MCF 10A (cell line): ENCODE results near the gene ZMYM2. TPM values are rescaled to one million over a fixed set of nuclear protein-coding genes. Genes with fewer than 3 reads are reported as not detected.

Experiments
- BruUV-seq: library from RNA; stranded (reverse); fragments of 400-500 nt; replicated peaks from 2 replicates; lab custom pipeline; 2021; lab: Mats Ljungman, UMichigan
- CTCF ChIA-PET: fragments of 300-600 bp; sonication (Branson Sonifier 250); formaldehyde crosslinking; extraction: SDS; loops from one replicate; lab custom pipeline; 2021; ENCODE audit warnings: antibody characterized with exemption, inconsistent platforms; lab: Yijun Ruan, JAX
- POLR2A ChIA-PET: fragments of 300-600, 350-650 bp; sonication (Branson Sonifier 250); formaldehyde crosslinking; extraction: SDS; loops from one replicate; lab custom pipeline; 2020; ENCODE audit warnings: antibody characterized with exemption, inconsistent platforms; lab: Yijun Ruan, JAX
- DNase-seq: peaks from one replicate; pipeline ENCODE4 v3.0.0-alpha.2; 2018; ENCODE audit not compliant: unreplicated experiment
- H3K27ac Mint-ChIP-seq: one replicate; pipeline ENCODE4 v1.8.0; 2022; ENCODE audit warnings: mild to moderate bottlenecking, low read depth, mixed read lengths; ENCODE audit not compliant: unreplicated experiment
- H3K27me3 Mint-ChIP-seq: one replicate; pipeline ENCODE4 v1.8.0; 2022; ENCODE audit warnings: mixed read lengths; ENCODE audit not compliant: insufficient read depth, unreplicated experiment
- H3K36me3 Mint-ChIP-seq: one replicate; pipeline ENCODE4 v1.8.0; 2022; ENCODE audit warnings: mild to moderate bottlenecking, moderate library complexity, mixed read lengths; ENCODE audit not compliant: insufficient read depth, unreplicated experiment
- H3K4me1 Mint-ChIP-seq: one replicate; pipeline ENCODE4 v1.8.0; 2022; ENCODE audit warnings: mixed read lengths; ENCODE audit not compliant: insufficient read depth, unreplicated experiment
- H3K4me3 Mint-ChIP-seq: one replicate; pipeline ENCODE4 v1.8.0; 2022; ENCODE audit warnings: mild to moderate bottlenecking, moderate library complexity, mixed read lengths; ENCODE audit not compliant: unreplicated experiment
- H3K9me3 Mint-ChIP-seq: one replicate; pipeline ENCODE4 v1.8.0; 2022; ENCODE audit warnings: mixed read lengths; ENCODE audit not compliant: unreplicated experiment
- CTCF ChIP-seq: fragments of 200-600 bp; IDR thresholded peaks from one replicate; pipeline ENCODE4 v1.8.0; 2022; ENCODE audit warnings: antibody characterized with exemption, mild to moderate bottlenecking; ENCODE audit not compliant: unreplicated experiment
- intact Hi-C: fragments of 100-400 bp; cut with micrococcal nuclease; formaldehyde crosslinking; loops from 2 replicates; pipeline ENCODE4 v1.14.1; 2022
- total RNA-seq: library from RNA; stranded (reverse); gene quantifications from 2 replicates; pipeline ENCODE4 v1.2.3, GENCODE V29; 2022

ZMYM2 gene
- total RNA-seq, 1 experiment from 2014 or later: 63.2 TPM

GRCh38 chr13:19993024-19993423 lies 34.5 kb downstream of the ZMYM2 start:
- H3K36me3 Mint-ChIP-seq: peaks cover 21% of the 10 kb centered on the region
- no peaks in the 10 kb centered on the region for H3K9me3 Mint-ChIP-seq
- TF ChIP-seq CTCF: no peak
- ChIA-PET POLR2A (no interaction called here), CTCF (interaction anchor here (1.1 kb wide), 1 partner anchor 9 kb away, joined by 3 read pairs; no protein-coding TSS in a partner anchor)
- no peak overlapping the region for H3K4me3 Mint-ChIP-seq
- H3K27me3 Mint-ChIP-seq: no peaks in the 10 kb centered on the region
- H3K27ac Mint-ChIP-seq: no peak overlapping the region
- peaks cover 6% of the 10 kb centered on the region for H3K4me1 Mint-ChIP-seq
- DNase-seq: no peak
- no TSS peak for BruUV-seq
- intact Hi-C loops: no loop called here

GRCh38 chr13:19998960-19999359 lies 40.4 kb downstream of the ZMYM2 start:
- no peak overlapping the region for H3K27ac Mint-ChIP-seq
- BruUV-seq: no TSS peak

GRCh38 chr13:20000062-20000552 lies 41.6 kb downstream of the ZMYM2 start:
- Mint-ChIP-seq H3K36me3 (peaks cover 17% of the 10 kb centered on the region), H3K27me3 (no peaks in the 10 kb centered on the region), H3K27ac (no peak overlapping the region), H3K4me1 (peaks cover 12% of the 10 kb centered on the region), H3K9me3 (no peaks in the 10 kb centered on the region), H3K4me3 (no peak overlapping the region)
- no peak for DNase-seq
- TF ChIP-seq CTCF: no peak
- BruUV-seq: no TSS peak
- ChIA-PET CTCF (interaction anchor here (3.2 kb wide), 1 partner anchor 15 kb away, joined by 20 read pairs; no protein-coding TSS in a partner anchor), POLR2A (no interaction called here)
- intact Hi-C loops: no loop called here

More at GRCh38 chr13:19998960-19999359, 40.4 kb downstream of the ZMYM2 start:
- intact Hi-C loops: no loop called here
- H3K4me1 Mint-ChIP-seq: peaks cover 12% of the 10 kb centered on the region
- no peaks in the 10 kb centered on the region for H3K27me3 Mint-ChIP-seq
- no peak for TF ChIP-seq CTCF
- H3K9me3 Mint-ChIP-seq: no peaks in the 10 kb centered on the region
- H3K4me3 Mint-ChIP-seq: no peak overlapping the region
- ChIA-PET CTCF (interaction anchor here (0.6 to 3.5 kb wide), 3 partner anchors 13 to 165 kb away, joined by 3 to 22 read pairs (median 4); no protein-coding TSS in a partner anchor), POLR2A (interaction anchor here (3.0 kb wide), 1 partner anchor 13 kb away, joined by 14 read pairs; no protein-coding TSS in a partner anchor)
- DNase-seq: no peak
- H3K36me3 Mint-ChIP-seq: peaks cover 5% of the 10 kb centered on the region

- no peak overlapping the region for H3K4me3 Mint-ChIP-seq
- H3K27me3 Mint-ChIP-seq: no peaks in the 10 kb centered on the region
- no peaks in the 10 kb centered on the region for H3K9me3 Mint-ChIP-seq
- peaks cover 6% of the 10 kb centered on the region for H3K4me1 Mint-ChIP-seq
- peaks cover 31% of the 10 kb centered on the region for H3K36me3 Mint-ChIP-seq
- POLR2A ChIA-PET: no interaction called here
- CTCF ChIA-PET: interaction anchor here (0.7 to 3.2 kb wide), 3 partner anchors 16 to 264 kb away, joined by 3 to 20 read pairs (median 3); no protein-coding TSS in a partner anchor
- H3K27ac Mint-ChIP-seq: no peak overlapping the region
- no TSS peak for BruUV-seq
- intact Hi-C loops: no loop called here
- no peak for DNase-seq
- TF ChIP-seq CTCF: no peak
Observed at GRCh38 chr13:20001366-20002190, 43.1 kb downstream of the ZMYM2 start.
